ENCODE results near the gene BECN2. TPM values are rescaled to one million over a fixed set of nuclear protein-coding genes. Genes with fewer than 3 reads are reported as not detected.

The BECN2 gene
- total RNA-seq, 2 donors from 2014 or later, result not detected

- Mint-ChIP-seq H3K36me3 (ENCODE audit: low read depth) (no peaks in the 10 kb centered on the region), H3K4me3 (no peak overlapping the region)
- DNase-seq, result no peak
These were observed 22.7 kb upstream of the BECN2 start for GRCh38 chr1:241934866-241935265.

GRCh38 chr1:241939798-241940197 lies 17.8 kb upstream of the BECN2 start:
- WGBS, 2 experiments (ENCODE audit: insufficient coverage in 1 of 2, insufficient read length in 1 of 2), result 89 to 93% methylated on average over 1 of the region's 1 CpG

More at GRCh38 chr1:241934866-241935265, 22.7 kb upstream of the BECN2 start:
- WGBS, 2 experiments (ENCODE audit: insufficient coverage in 1 of 2, insufficient read length in 1 of 2), result 87 to 89% methylated on average over 5 to 7 of the region's 7 CpGs
- Histone ChIP-seq H3K4me3 (ENCODE audit: low read length) (no peak overlapping the region), H3K36me3 (ENCODE audit: control insufficient read depth, insufficient read depth, low read length) (no peaks in the 10 kb centered on the region), H3K27ac (ENCODE audit: low read depth, low read length) (no peak overlapping the region), H3K9ac (ENCODE audit: extremely low read depth, low read length, poor library complexity, severe bottlenecking) (no peak overlapping the region), H3K9me3 (ENCODE audit: control insufficient read depth, low read length) (peaks cover 12% of the 10 kb centered on the region), H3K4me1 (ENCODE audit: control insufficient read depth, insufficient read depth, low read length) (no peaks in the 10 kb centered on the region), H3K27me3 (ENCODE audit: control insufficient read depth, insufficient read depth, low read length, poor library complexity, severe bottlenecking) (no peaks in the 10 kb centered on the region)
- H3K4me1 Mint-ChIP-seq, result peaks cover 8% of the 10 kb centered on the region
- H3K9me3 Mint-ChIP-seq, result peaks cover 20% of the 10 kb centered on the region
- H3K27ac Mint-ChIP-seq, result no peak overlapping the region
- H3K27me3 Mint-ChIP-seq (ENCODE audit: insufficient read depth), result no peaks in the 10 kb centered on the region
- no peak for TF ChIP-seq CTCF (conservative IDR thresholded peaks at IDR 0.05)

GRCh38 chr1:241942738-241943137 lies 14.8 kb upstream of the BECN2 start:
- Mint-ChIP-seq H3K27ac (no peak overlapping the region), H3K9me3 (peaks cover 21% of the 10 kb centered on the region), H3K4me1 (no peaks in the 10 kb centered on the region), H3K4me3 (no peak overlapping the region), H3K27me3 (ENCODE audit: insufficient read depth) (no peaks in the 10 kb centered on the region), H3K36me3 (ENCODE audit: low read depth) (no peaks in the 10 kb centered on the region)
- H3K9ac ChIP-seq (ENCODE audit: extremely low read depth, low read length, poor library complexity, severe bottlenecking), result no peak overlapping the region
- no peaks in the 10 kb centered on the region for H3K27me3 ChIP-seq (ENCODE audit: control insufficient read depth, insufficient read depth, low read length, poor library complexity, severe bottlenecking)
- no peak for DNase-seq
- H3K4me3 ChIP-seq (ENCODE audit: low read length), result no peak overlapping the region
- 97% methylated on average over 4 of the region's 4 CpGs; no CpG with 5 or more reads in 1 of the 2 experiments for WGBS, 2 experiments (ENCODE audit: insufficient coverage in 1 of 2, insufficient read length in 1 of 2)
- no peaks in the 10 kb centered on the region for H3K36me3 ChIP-seq (ENCODE audit: control insufficient read depth, insufficient read depth, low read length)
- peaks cover 12% of the 10 kb centered on the region for H3K9me3 ChIP-seq (ENCODE audit: control insufficient read depth, low read length)
- TF ChIP-seq CTCF (conservative IDR thresholded peaks at IDR 0.05), result no peak
- no peak overlapping the region for H3K27ac ChIP-seq (ENCODE audit: low read depth, low read length)
- H3K4me1 ChIP-seq (ENCODE audit: control insufficient read depth, insufficient read depth, low read length), result no peaks in the 10 kb centered on the region

More at GRCh38 chr1:241939798-241940197, 17.8 kb upstream of the BECN2 start:
- Histone ChIP-seq H3K4me3 (ENCODE audit: low read length) (no peak overlapping the region), H3K36me3 (ENCODE audit: control insufficient read depth, insufficient read depth, low read length) (no peaks in the 10 kb centered on the region), H3K27me3 (ENCODE audit: control insufficient read depth, insufficient read depth, low read length, poor library complexity, severe bottlenecking) (no peaks in the 10 kb centered on the region), H3K27ac (ENCODE audit: low read depth, low read length) (no peak overlapping the region), H3K9me3 (ENCODE audit: control insufficient read depth, low read length) (peaks cover 12% of the 10 kb centered on the region), H3K4me1 (ENCODE audit: control insufficient read depth, insufficient read depth, low read length) (no peaks in the 10 kb centered on the region), H3K9ac (ENCODE audit: extremely low read depth, low read length, poor library complexity, severe bottlenecking) (no peak overlapping the region)
- H3K9me3 Mint-ChIP-seq, result peaks cover 21% of the 10 kb centered on the region
- H3K36me3 Mint-ChIP-seq (ENCODE audit: low read depth), result no peaks in the 10 kb centered on the region
- H3K4me1 Mint-ChIP-seq, result peaks cover 3% of the 10 kb centered on the region
- H3K27ac Mint-ChIP-seq, result no peak overlapping the region
- DNase-seq, result no peak
- H3K4me3 Mint-ChIP-seq, result no peak overlapping the region
- no peak for TF ChIP-seq CTCF (conservative IDR thresholded peaks at IDR 0.05)
- no peaks in the 10 kb centered on the region for H3K27me3 Mint-ChIP-seq (ENCODE audit: insufficient read depth)

All from endodermal cell (in vitro differentiated cells).